AG04450 (cell line): ENCODE results near the gene MLST8. TPM values are rescaled to one million over a fixed set of nuclear protein-coding genes. Genes with fewer than 3 reads are reported as not detected.

Source experiments
- CTCF ChIA-PET: fragments of 300-600, 350-600 bp; formaldehyde crosslinking; extraction: SDS; loops from one replicate; lab custom pipeline; 2022; ENCODE audit warnings: antibody characterized with exemption, inconsistent platforms; lab: Charles Lee
- POLR2A ChIA-PET: fragments of 350-600 bp; formaldehyde crosslinking; extraction: SDS; loops from one replicate; lab custom pipeline; 2021; ENCODE audit warnings: antibody characterized with exemption, inconsistent platforms; lab: Yijun Ruan, JAX
- DNase-seq: peaks from one replicate; pipeline ENCODE4 v3.0.0-alpha.2; 2011; ENCODE audit warnings: low read depth, low spot score
- H3K27ac ChIP-seq: one replicate; pipeline ENCODE4 v1.5.1; 2012; ENCODE audit warnings: low read depth, low read length, control low read depth
- H3K27me3 ChIP-seq: one replicate; pipeline ENCODE4 v1.6.0; 2012; ENCODE audit warnings: low read length; ENCODE audit not compliant: control insufficient read depth, insufficient read depth
- H3K4me3 ChIP-seq: 2 replicates; pipeline ENCODE4 v1.5.1; 2011; ENCODE audit warnings: mild to moderate bottlenecking, low read depth, low read length, control low read depth
- H3K9me3 ChIP-seq: 2 replicates; pipeline ENCODE4 v1.5.1; 2012; ENCODE audit warnings: low read length; ENCODE audit not compliant: control insufficient read depth, insufficient read depth
- CTCF ChIP-seq: IDR thresholded peaks from 2 replicates; pipeline ENCODE4 v1.5.1; 2011; ENCODE audit warnings: low read depth, low read length, control low read depth, inconsistent platforms
- polyA plus RNA-seq: library from polyadenylated mRNA; depleted of rRNA; stranded (reverse); fragments of >200 nt; gene quantifications from 2 replicates; pipeline ENCODE4 v1.2.3, GENCODE V29; 2011

MLST8 gene
- polyA plus RNA-seq, 1 experiment = 41.1 TPM

GRCh38 chr16:2157480-2158261 lies 47.6 kb upstream of the MLST8 start:
- no peaks in the 10 kb centered on the region; the same call in 1 of the 2 replicates for H3K9me3 ChIP-seq
- no peaks in the 10 kb centered on the region for H3K27me3 ChIP-seq
- H3K4me3 ChIP-seq = peak overlapping the region; percentile 90
- TF ChIP-seq CTCF = no peak
- ChIA-PET POLR2A (interaction anchor here (0.7 kb wide), 1 partner anchor 37 kb away, joined by 7 read pairs; no protein-coding TSS in a partner anchor), CTCF (no interaction called here)
- peak overlapping the region; percentile 31 for H3K27ac ChIP-seq
- no peak for DNase-seq

DNA sequence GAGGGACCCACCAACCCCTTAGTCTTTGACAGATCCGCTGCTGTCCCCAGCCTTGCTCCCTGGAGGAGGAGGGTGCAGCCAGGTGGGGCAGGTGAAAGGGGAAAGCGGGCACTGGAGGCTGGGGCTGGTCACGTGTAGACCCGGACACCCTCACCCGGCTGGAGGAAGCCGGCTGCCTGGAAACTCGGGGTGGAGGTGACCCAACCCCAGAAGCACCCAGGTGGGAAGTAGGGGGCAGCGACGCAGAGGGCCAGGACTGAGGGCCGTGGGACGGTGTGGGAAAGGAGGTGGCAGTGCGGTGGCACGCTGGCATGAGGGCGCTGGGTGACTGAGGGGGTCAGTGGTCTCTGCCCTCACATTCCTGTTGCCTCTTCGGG lies 47.0 kb upstream of the MLST8 start:
- ChIA-PET POLR2A (interaction anchor here (0.7 kb wide), 1 partner anchor 36 kb away, joined by 7 read pairs; no protein-coding TSS in a partner anchor), CTCF (no interaction called here)
- no peak overlapping the region for H3K4me3 ChIP-seq
- H3K27me3 ChIP-seq = no peaks in the 10 kb centered on the region
- TF ChIP-seq CTCF = no peak
- peaks cover 1% of the 10 kb centered on the region; the same call in 1 of the 2 replicates for H3K9me3 ChIP-seq
- no peak for DNase-seq
- peak overlapping the region; percentile 31 for H3K27ac ChIP-seq

DNA sequence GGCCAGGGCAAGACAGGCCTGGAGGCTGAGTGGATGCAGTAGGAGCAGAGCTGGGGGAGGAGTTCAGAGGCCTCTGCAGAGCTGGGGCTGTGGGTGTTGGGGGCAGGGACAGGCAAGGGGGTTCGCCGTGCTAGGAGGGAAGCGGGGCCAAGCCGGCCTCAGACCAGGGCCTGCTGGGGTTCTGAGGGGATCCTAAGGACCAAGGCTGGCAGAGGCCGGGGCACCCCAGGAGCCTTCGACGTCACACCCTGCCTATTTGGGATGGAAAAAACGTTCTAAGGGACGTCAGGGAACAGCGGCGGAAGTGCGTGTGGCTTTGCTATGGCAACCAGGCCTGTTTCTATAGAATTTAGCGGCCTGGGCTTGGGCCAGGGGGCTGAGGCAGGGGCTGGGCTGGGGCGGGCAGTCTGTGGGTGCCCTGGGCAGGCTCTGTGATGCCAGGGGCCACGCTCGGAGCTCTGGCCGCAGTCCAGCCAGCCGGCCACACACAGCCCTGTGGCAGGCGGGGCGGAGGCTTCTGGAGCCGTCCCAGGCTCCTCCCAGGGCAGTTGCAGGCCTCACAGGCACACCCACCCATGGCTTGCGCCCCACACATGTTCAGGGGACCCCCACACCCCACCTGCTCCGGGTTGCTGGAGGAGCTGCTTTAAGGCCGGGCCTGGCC lies 45.9 kb upstream of the MLST8 start:
- peak overlapping the region; percentile 32; the same call in 1 of the 2 replicates for H3K4me3 ChIP-seq

DNA sequence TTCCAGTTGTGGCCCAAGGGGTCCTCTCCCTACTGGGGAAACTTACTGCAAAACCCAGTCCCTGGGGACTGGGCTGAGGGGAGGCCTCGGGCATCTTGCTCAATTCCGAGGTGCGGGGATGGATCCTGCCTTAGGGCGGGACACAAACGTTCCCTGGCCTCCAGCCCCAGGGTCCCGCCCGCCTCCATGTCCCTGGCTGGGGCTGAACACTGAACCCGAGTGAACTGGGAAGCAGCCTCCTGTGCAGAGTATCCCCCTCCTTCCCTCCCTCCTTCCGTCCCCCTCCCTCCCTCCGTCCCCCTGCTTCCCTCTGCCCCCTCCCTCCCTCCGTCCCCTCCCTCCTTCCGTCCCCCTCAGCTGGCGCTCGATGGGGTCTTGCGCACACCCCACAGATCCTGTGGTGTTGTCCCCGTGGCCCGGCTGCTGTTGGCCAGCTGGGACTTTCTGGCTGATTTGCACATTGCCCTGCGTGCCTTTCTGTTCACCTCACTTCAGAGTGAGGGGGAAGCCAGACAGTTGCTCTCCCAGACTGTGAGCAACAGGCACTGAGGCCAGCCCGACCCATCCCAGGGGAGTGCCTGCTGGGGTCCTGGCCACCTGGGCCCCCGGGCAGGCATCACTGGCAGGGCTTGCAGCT lies 44.2 kb upstream of the MLST8 start:
- POLR2A ChIA-PET = interaction anchor here (1.0 kb wide), 1 partner anchor 23 kb away, joined by 3 read pairs; no protein-coding TSS in a partner anchor
- CTCF ChIA-PET = interaction anchor here (0.6 to 1.3 kb wide), 3 partner anchors 20 to 155 kb away, joined by 3 to 6 read pairs (median 4); no protein-coding TSS in a partner anchor
- DNase-seq = no peak
- H3K4me3 ChIP-seq = no peak overlapping the region
- H3K9me3 ChIP-seq = peaks cover 14% of the 10 kb centered on the region
- H3K27me3 ChIP-seq = no peaks in the 10 kb centered on the region
- no peak for TF ChIP-seq CTCF
- peak overlapping the region; percentile 70 for H3K27ac ChIP-seq

More for the DNA sequence above, 45.9 kb upstream of the MLST8 start:
- DNase-seq = no peak
- ChIA-PET CTCF (interaction anchor here (0.6 kb wide), 1 partner anchor 19 kb away, joined by 3 read pairs; no protein-coding TSS in a partner anchor), POLR2A (no interaction called here)
- no peaks in the 10 kb centered on the region for H3K27me3 ChIP-seq
- peak overlapping the region; percentile 65 for H3K27ac ChIP-seq
- peaks cover 12% of the 10 kb centered on the region for H3K9me3 ChIP-seq
- no peak for TF ChIP-seq CTCF
